ENCODE results near the gene IFNL3.

GRCh38 chr19:39270036-39270871, 25.4 kb upstream of the IFNL3 start:
- TF ChIP-seq CTCF (IDR thresholded peaks at IDR 0.05; ENCODE audit: low read depth, low read length, poor library complexity, severe bottlenecking) = no peak
- no peak for TF ChIP-seq EZH2phosphoT487 (IDR thresholded peaks at IDR 0.05; ENCODE audit: borderline replicate concordance, low read length)

Data from DOHH2 (cell line).